Measurements from ENCODE around the gene KCNK2.

GRCh38 chr1:215119056-215119455, 36.5 kb downstream of the KCNK2 start:
- TF ChIP-seq CTCF (IDR thresholded peaks at IDR 0.05; ENCODE audit: borderline replicate concordance, extremely low read depth, low read length, poor library complexity, severe bottlenecking): no peak
- no peak for TF ChIP-seq EZH2 (IDR thresholded peaks at IDR 0.05; ENCODE audit: borderline replicate concordance, low read depth, low read length, severe bottlenecking)
